Activated CD4-positive, CD25-positive, alpha-beta regulatory T cell (primary cell): Measurements from ENCODE around the gene HES1.
A peak's percentile ranks its signal among the peaks of the same experiment; 100 is the strongest.
"Not testable (repeated sequence)": the region's sequence is repeated elsewhere in the genome, so short reads cannot be mapped to it uniquely, and the experiment has no call there.

ENCODE experiments used
- DNase-seq, 4 experiments: peaks; one replicate each; lab custom pipeline; 2025; lab: John Stamatoyannopoulos, UW

The HES1 gene

GRCh38 chr3:194141415-194142155 is 5.6 kb downstream of the HES1 start:
- peak; percentile 32 to 45 (median 42) for DNase-seq

GRCh38 chr3:194142156-194142910 is 6.4 kb downstream of the HES1 start:
- no peak for DNase-seq

- no peak for DNase-seq
Observed at GRCh38 chr3:194145702-194146101, 9.8 kb downstream of the HES1 start.

GRCh38 chr3:194147679-194148078 is 11.7 kb downstream of the HES1 start:
- DNase-seq: no peak

- DNase-seq: no peak
Observed at GRCh38 chr3:194148383-194148782, 12.4 kb downstream of the HES1 start.

GRCh38 chr3:194150252-194150934 is 14.4 kb downstream of the HES1 start:
- DNase-seq: no peak

- not testable (repeated sequence) for DNase-seq
Observed at GRCh38 chr3:194150935-194151302, 15.0 kb downstream of the HES1 start.

- no peak for DNase-seq
Observed at GRCh38 chr3:194154346-194154745, 18.4 kb downstream of the HES1 start.

- no peak for DNase-seq
Observed at GRCh38 chr3:194156095-194156494, 20.1 kb downstream of the HES1 start.

GRCh38 chr3:194158942-194159439 is 23.0 kb downstream of the HES1 start:
- DNase-seq: no peak

GRCh38 chr3:194160158-194160557 is 24.2 kb downstream of the HES1 start:
- no peak for DNase-seq

- DNase-seq: no peak
Observed at GRCh38 chr3:194161131-194162045, 25.4 kb downstream of the HES1 start.

- no peak for DNase-seq
Observed at GRCh38 chr3:194162070-194162678, 26.2 kb downstream of the HES1 start.

- no peak for DNase-seq
Observed at GRCh38 chr3:194162817-194163584, 27.1 kb downstream of the HES1 start.

- DNase-seq: no peak
Observed at GRCh38 chr3:194163697-194164096, 27.7 kb downstream of the HES1 start.

GRCh38 chr3:194164861-194165260 is 28.9 kb downstream of the HES1 start:
- DNase-seq: no peak

GRCh38 chr3:194165271-194166018 is 29.5 kb downstream of the HES1 start:
- DNase-seq: no peak

- no peak for DNase-seq
Observed at GRCh38 chr3:194166682-194167479, 30.9 kb downstream of the HES1 start.
